Mesothelial cell of epicardium (in vitro differentiated cells): ENCODE results near the gene HDHD2. TPM values are rescaled to one million over a fixed set of nuclear protein-coding genes. Genes with fewer than 3 reads are reported as not detected.

Source experiments
- DNase-seq, 2 experiments: peaks; one replicate each; pipeline ENCODE4 v3.0.0; 2021; ENCODE audit warnings: low spot score in 2 of 2; ENCODE audit not compliant: unreplicated experiment in 2 of 2
- H3K27ac Mint-ChIP-seq: 2 replicates; pipeline ENCODE4 v1.8.0; 2021; ENCODE audit warnings: mixed read lengths
- H3K27me3 Mint-ChIP-seq: 2 replicates; pipeline ENCODE4 v1.8.0; 2021; ENCODE audit warnings: low read depth, mixed read lengths
- H3K36me3 Mint-ChIP-seq: 2 replicates; pipeline ENCODE4 v1.8.0; 2021; ENCODE audit warnings: mixed read lengths
- H3K4me1 Mint-ChIP-seq: 2 replicates; pipeline ENCODE4 v1.8.0; 2021; ENCODE audit warnings: mixed read lengths
- H3K4me3 Mint-ChIP-seq: 2 replicates; pipeline ENCODE4 v1.8.0; 2021; ENCODE audit warnings: mild to moderate bottlenecking, moderate library complexity, mixed read lengths
- H3K9me3 Mint-ChIP-seq: 2 replicates; pipeline ENCODE4 v1.8.0; 2021; ENCODE audit warnings: mixed read lengths
- CTCF ChIP-seq: fragments of 200-600 bp; sonication (generic); IDR thresholded peaks from one replicate; pipeline ENCODE4 v1.5.0; 2021; ENCODE audit warnings: antibody characterized with exemption; ENCODE audit not compliant: unreplicated experiment
- total RNA-seq: library from RNA; stranded (reverse); gene quantifications from 3 replicates; pipeline ENCODE4 v1.2.1, GENCODE V29; 2021

The HDHD2 gene
- total RNA-seq, 1 donor from 2014 or later: 41.0 TPM

- Mint-ChIP-seq H3K27ac (peak overlapping the region; percentile 99), H3K4me3 (peak overlapping the region; percentile 89), H3K4me1 (peaks cover 25% of the 10 kb centered on the region), H3K36me3 (no peaks in the 10 kb centered on the region), H3K9me3 (no peaks in the 10 kb centered on the region), H3K27me3 (no peaks in the 10 kb centered on the region)
- no peak for TF ChIP-seq CTCF
- DNase-seq: no peak
Observed at GRCh38 chr18:47151439-47151838, 1.1 kb upstream of the HDHD2 start.

GRCh38 chr18:47150824-47151366, 595 bp upstream of the HDHD2 start:
- DNase-seq: no peak
- Mint-ChIP-seq H3K4me1 (peaks cover 25% of the 10 kb centered on the region), H3K27ac (peak overlapping the region; percentile 99), H3K4me3 (peak overlapping the region; percentile 89), H3K9me3 (no peaks in the 10 kb centered on the region), H3K36me3 (no peaks in the 10 kb centered on the region), H3K27me3 (no peaks in the 10 kb centered on the region)
- no peak for TF ChIP-seq CTCF

- Mint-ChIP-seq H3K27ac (peak overlapping the region; percentile 99), H3K4me1 (peaks cover 25% of the 10 kb centered on the region), H3K9me3 (no peaks in the 10 kb centered on the region), H3K36me3 (peaks cover 5% of the 10 kb centered on the region), H3K4me3 (peak overlapping the region; percentile 89), H3K27me3 (no peaks in the 10 kb centered on the region)
- peak in 1 of 2 experiments; percentile 39 for DNase-seq
- no peak for TF ChIP-seq CTCF
Observed at GRCh38 chr18:47149457-47150028, 757 bp downstream of the HDHD2 start.

- no peak overlapping the region for H3K4me3 Mint-ChIP-seq
- no peaks in the 10 kb centered on the region for H3K9me3 Mint-ChIP-seq
- H3K36me3 Mint-ChIP-seq: peaks cover 5% of the 10 kb centered on the region
- H3K27me3 Mint-ChIP-seq: no peaks in the 10 kb centered on the region
- H3K27ac Mint-ChIP-seq: no peak overlapping the region
- TF ChIP-seq CTCF: no peak
- DNase-seq: no peak
- peaks cover 21% of the 10 kb centered on the region for H3K4me1 Mint-ChIP-seq
Observed at GRCh38 chr18:47146206-47146605, 4.1 kb downstream of the HDHD2 start.

GRCh38 chr18:47143899-47144485, 6.3 kb downstream of the HDHD2 start:
- TF ChIP-seq CTCF: no peak
- H3K27me3 Mint-ChIP-seq: no peaks in the 10 kb centered on the region

More at GRCh38 chr18:47143899-47144485, 6.3 kb downstream of the HDHD2 start:
- H3K9me3 Mint-ChIP-seq: no peaks in the 10 kb centered on the region
- H3K4me1 Mint-ChIP-seq: peaks cover 9% of the 10 kb centered on the region
- no peak overlapping the region for H3K27ac Mint-ChIP-seq
- H3K36me3 Mint-ChIP-seq: peaks cover 5% of the 10 kb centered on the region
- no peak overlapping the region for H3K4me3 Mint-ChIP-seq
- DNase-seq: no peak
